HCT116 (cell line): ENCODE results near the gene RIPOR2.

Experiments
- CEBPB ChIP-seq: IDR thresholded peaks from 2 replicates; pipeline ENCODE4 v1.6.1; 2012; ENCODE audit warnings: low read depth
- CTCF ChIP-seq, 3 experiments: fragments of 200-600 bp in 1 of 3; sonication (generic) in 1 of 3; IDR thresholded peaks in 2 of 3; conservative IDR thresholded peaks in 1 of 3; 2 replicates each; pipeline ENCODE4 v1.5.1; 2012 to 2017; ENCODE audit warnings: low read depth in 2 of 3, low read length in 2 of 3, antibody characterized with exemption in 1 of 3, borderline replicate concordance in 1 of 3, control low read depth in 1 of 3, mild to moderate bottlenecking in 1 of 3, mixed read lengths in 1 of 3, mixed run types in 1 of 3, moderate library complexity in 1 of 3; ENCODE audit not compliant: insufficient read depth in 1 of 3
- EZH2phosphoT487 ChIP-seq: fragments of 200-600 bp; IDR thresholded peaks from 2 replicates; pipeline ENCODE4 v1.6.1; 2018; ENCODE audit warnings: antibody characterized with exemption, borderline replicate concordance
- POLR2AphosphoS5 ChIP-seq: IDR thresholded peaks from 2 replicates; pipeline ENCODE4 v1.6.1; 2011; ENCODE audit warnings: mild to moderate bottlenecking, low read depth, low read length, moderate library complexity
- TF ChIP-seq, protein P1 (sequence below): IDR thresholded peaks from 2 replicates; pipeline ENCODE4 v1.6.1; 2012; ENCODE audit warnings: low read depth

DNA sequence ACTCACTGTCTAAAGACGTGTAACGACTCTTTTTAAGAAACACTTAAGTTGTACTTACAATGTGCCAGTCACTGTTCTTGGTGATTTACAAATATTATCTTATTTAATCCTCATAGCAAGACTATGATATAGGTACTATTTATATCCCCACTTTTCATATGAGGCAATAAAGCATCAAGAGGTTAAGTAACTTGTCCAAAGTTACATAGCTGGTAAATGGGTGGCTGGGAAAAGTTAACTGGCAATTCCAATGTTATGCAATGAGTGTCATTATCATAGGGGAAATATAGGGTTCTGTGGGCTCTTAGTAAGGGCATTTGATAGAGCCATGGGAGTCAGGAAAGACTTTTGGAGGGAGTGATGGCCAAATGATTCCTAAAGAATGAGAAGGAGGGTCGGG, 21.4 kb upstream of the RIPOR2 start:
- TF ChIP-seq POLR2AphosphoS5 = no peak
- no peak for TF ChIP-seq CTCF (IDR thresholded peaks at IDR 0.05 in 2 of 3, conservative IDR thresholded peaks at IDR 0.05 in 1 of 3; ENCODE audit: borderline replicate concordance in 1 of 3, insufficient read depth in 1 of 3, low read depth in 2 of 3, low read length in 2 of 3)
- TF ChIP-seq EZH2phosphoT487 = no peak
- TF ChIP-seq, protein P1, sequence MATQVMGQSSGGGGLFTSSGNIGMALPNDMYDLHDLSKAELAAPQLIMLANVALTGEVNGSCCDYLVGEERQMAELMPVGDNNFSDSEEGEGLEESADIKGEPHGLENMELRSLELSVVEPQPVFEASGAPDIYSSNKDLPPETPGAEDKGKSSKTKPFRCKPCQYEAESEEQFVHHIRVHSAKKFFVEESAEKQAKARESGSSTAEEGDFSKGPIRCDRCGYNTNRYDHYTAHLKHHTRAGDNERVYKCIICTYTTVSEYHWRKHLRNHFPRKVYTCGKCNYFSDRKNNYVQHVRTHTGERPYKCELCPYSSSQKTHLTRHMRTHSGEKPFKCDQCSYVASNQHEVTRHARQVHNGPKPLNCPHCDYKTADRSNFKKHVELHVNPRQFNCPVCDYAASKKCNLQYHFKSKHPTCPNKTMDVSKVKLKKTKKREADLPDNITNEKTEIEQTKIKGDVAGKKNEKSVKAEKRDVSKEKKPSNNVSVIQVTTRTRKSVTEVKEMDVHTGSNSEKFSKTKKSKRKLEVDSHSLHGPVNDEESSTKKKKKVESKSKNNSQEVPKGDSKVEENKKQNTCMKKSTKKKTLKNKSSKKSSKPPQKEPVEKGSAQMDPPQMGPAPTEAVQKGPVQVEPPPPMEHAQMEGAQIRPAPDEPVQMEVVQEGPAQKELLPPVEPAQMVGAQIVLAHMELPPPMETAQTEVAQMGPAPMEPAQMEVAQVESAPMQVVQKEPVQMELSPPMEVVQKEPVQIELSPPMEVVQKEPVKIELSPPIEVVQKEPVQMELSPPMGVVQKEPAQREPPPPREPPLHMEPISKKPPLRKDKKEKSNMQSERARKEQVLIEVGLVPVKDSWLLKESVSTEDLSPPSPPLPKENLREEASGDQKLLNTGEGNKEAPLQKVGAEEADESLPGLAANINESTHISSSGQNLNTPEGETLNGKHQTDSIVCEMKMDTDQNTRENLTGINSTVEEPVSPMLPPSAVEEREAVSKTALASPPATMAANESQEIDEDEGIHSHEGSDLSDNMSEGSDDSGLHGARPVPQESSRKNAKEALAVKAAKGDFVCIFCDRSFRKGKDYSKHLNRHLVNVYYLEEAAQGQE = no peak
- no peak for TF ChIP-seq CEBPB
